Lung (tissue), 12 donors: ENCODE data around the gene SPAG4. TPM values are rescaled to one million over a fixed set of nuclear protein-coding genes. Genes with fewer than 3 reads are reported as not detected.

Experiments used
- ATAC-seq: fragments of 200-7000 bp; cut with Tn5 transposase; one replicate; pipeline ENCODE4 v1.9.1; 2020; ENCODE audit warnings: moderate number of reproducible peaks; ENCODE audit not compliant: insufficient read depth, low FRiP score
- DNase-seq, 3 donors: peaks; one replicate each; pipeline ENCODE4 v3.0.0-alpha.2; 2013 to 2017
- H3K27ac ChIP-seq, 2 donors: one replicate each; pipeline ENCODE4 v1.5.1; 2013; ENCODE audit warnings: mild to moderate bottlenecking in 2 of 2, moderate library complexity in 2 of 2, control low read depth in 1 of 2, inconsistent platforms in 1 of 2, low read depth in 1 of 2, low read length in 1 of 2
- H3K27me3 ChIP-seq, 3 donors: one replicate each; pipeline ENCODE4 v1.5.1; 2013; ENCODE audit warnings: low read length in 2 of 3; ENCODE audit not compliant: control insufficient read depth in 3 of 3, insufficient read depth in 3 of 3
- H3K36me3 ChIP-seq, 4 donors: one replicate each; pipeline ENCODE4 v1.5.1; 2013; ENCODE audit warnings: low read length in 4 of 4, mild to moderate bottlenecking in 1 of 4, moderate library complexity in 1 of 4; ENCODE audit not compliant: control insufficient read depth in 4 of 4, insufficient read depth in 4 of 4
- H3K4me1 ChIP-seq, 5 donors: one replicate each; pipeline ENCODE4 v1.5.1; 2013; ENCODE audit warnings: low read length in 5 of 5, mild to moderate bottlenecking in 2 of 5, moderate library complexity in 1 of 5; ENCODE audit not compliant: control insufficient read depth in 5 of 5, insufficient read depth in 5 of 5
- H3K4me3 ChIP-seq: one replicate; pipeline ENCODE4 v1.5.1; 2013; ENCODE audit warnings: mild to moderate bottlenecking, control low read depth, moderate library complexity
- H3K9ac ChIP-seq, 2 donors: one replicate each; pipeline ENCODE4 v1.5.1; 2013; ENCODE audit warnings: low read length in 2 of 2, control low read depth in 1 of 2; ENCODE audit not compliant: insufficient read depth in 1 of 2
- H3K9me3 ChIP-seq, 4 donors: one replicate each; pipeline ENCODE4 v1.5.1; 2013; ENCODE audit warnings: low read length in 3 of 4, mild to moderate bottlenecking in 1 of 4, moderate library complexity in 1 of 4; ENCODE audit not compliant: control insufficient read depth in 4 of 4, insufficient read depth in 3 of 4
- WGBS, 2 donors: extraction: QIAGEN DNeasy Blood & Tissue Kit; methylation state at CpG; one replicate each; pipeline ENCODE4 v1.1.7; 2013; 5-methylcytosine and 5-hydroxymethylcytosine counted together
- polyA plus RNA-seq, 2 donors: library from polyadenylated mRNA; stranded (reverse); fragments of 200-250 nt; gene quantifications; one replicate each; pipeline ENCODE4 v1.2.1, GENCODE V29; 2013
- total RNA-seq, 2 donors: library from RNA; depleted of rRNA in 1 of 2; stranded (reverse); fragments of >200 nt in 1 of 2; gene quantifications; one replicate each; pipeline ENCODE4 v1.2.1, GENCODE V29; 2014 to 2021
- TF ChIP-seq, protein P1 (sequence below): IDR thresholded peaks from 2 replicates; pipeline ENCODE4 v1.5.1; 2012; ENCODE audit warnings: mild to moderate bottlenecking; ENCODE audit errors: control extremely low read depth, extremely low read depth
- donor health status: control.
- donor health status: control.
- donor health status: Bipolar disorder and iron deficiency.
- donor health status: healthy.
- donor health status: DM: yes; HTN: yes; CAD: no.

Gene SPAG4
- total and polyA plus RNA-seq, 4 donors, result 1.9 to 5.7 (median 3.7) TPM

DNA sequence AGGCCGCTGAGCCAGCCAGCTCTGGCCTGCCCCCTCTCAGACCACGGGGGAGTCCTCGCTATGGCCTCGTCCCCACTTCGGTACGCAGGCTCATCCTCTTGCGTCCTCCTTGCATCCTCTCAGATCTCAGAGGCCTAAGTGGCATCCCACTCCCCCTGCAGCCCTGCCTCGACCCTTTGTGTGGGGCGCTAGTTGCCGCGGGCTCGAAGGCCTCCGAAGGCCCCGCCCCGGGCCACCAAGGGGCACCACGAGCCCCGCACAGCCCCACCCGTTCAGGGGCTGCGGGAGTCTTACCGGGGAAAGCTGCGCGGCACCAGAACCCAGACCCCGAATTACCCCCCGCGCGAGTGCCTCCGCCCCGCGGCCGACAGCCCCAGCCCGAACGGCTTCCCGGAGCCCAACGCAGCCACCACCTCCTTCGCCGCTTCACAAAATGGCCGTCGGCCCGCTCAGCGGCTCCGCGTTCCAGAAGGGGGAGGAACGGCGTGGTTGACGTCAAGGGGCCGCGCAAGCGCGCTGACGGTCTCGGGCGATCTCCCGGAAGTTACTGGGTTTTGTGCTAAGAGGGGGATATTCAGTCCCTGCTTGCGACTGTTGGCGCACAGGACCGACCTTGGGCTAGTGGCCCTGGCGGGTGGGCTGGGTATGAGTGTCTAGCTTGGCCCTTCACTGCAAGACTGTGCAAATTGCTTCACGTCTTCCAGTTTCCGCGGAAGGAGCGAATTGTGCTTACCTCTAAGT lies 49.0 kb downstream of the SPAG4 start, which contains the start of the genes CPNE1 and RBM12:
CPNE1 (minus strand) TSS at position 435 of the 741 bp plus-strand sequence. CDS start 31,977 bp downstream, outside the sequence.
RBM12 (minus strand) TSS at position 435 of the 741 bp plus-strand sequence. CDS start 9,578 bp downstream, outside the sequence.
- 1% methylated on average over 61 of the region's 61 CpGs for WGBS, 2 donors
- TF ChIP-seq, protein P1, sequence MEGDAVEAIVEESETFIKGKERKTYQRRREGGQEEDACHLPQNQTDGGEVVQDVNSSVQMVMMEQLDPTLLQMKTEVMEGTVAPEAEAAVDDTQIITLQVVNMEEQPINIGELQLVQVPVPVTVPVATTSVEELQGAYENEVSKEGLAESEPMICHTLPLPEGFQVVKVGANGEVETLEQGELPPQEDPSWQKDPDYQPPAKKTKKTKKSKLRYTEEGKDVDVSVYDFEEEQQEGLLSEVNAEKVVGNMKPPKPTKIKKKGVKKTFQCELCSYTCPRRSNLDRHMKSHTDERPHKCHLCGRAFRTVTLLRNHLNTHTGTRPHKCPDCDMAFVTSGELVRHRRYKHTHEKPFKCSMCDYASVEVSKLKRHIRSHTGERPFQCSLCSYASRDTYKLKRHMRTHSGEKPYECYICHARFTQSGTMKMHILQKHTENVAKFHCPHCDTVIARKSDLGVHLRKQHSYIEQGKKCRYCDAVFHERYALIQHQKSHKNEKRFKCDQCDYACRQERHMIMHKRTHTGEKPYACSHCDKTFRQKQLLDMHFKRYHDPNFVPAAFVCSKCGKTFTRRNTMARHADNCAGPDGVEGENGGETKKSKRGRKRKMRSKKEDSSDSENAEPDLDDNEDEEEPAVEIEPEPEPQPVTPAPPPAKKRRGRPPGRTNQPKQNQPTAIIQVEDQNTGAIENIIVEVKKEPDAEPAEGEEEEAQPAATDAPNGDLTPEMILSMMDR, result no peak
- DNase-seq (peak; percentile 96 to 98 (median 97)), ATAC-seq (peak; percentile 95)
- Histone ChIP-seq H3K4me3 (peak within 1 kb of the TSS; percentile 93), H3K36me3 (peaks cover 2 to 6% (median 5%) of the 10 kb centered on the region in 4 donors), H3K9me3 (no peaks in the 10 kb centered on the region), H3K27me3 (no peaks in the 10 kb centered on the region), H3K27ac (peak within 1 kb of the TSS; percentile 94 to 99), H3K4me1 (peaks cover 3 to 25% (median 8%) of the 10 kb centered on the region in 5 donors), H3K9ac (peak within 1 kb of the TSS; percentile 84 to 100)

DNA sequence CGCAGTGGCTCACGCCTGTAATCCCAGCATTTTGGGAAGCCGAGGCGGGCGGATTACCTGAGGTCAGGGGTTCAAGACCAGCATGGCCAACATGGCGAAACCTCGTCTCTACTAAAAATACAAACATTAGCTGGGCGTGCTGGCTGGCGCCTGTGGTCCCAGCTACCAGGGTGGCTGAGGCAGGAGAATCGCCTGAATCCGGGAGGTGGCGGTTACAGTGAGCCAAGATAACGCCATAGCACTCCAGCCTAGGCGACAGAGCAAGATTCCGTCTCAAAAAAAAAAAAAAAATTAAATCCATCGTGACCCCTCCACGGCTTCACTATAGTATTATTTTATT lies 50.3 kb downstream of the SPAG4 start:
- H3K9ac ChIP-seq, result no peak overlapping the region
- no peak overlapping the region for H3K27ac ChIP-seq
- 98 to 99% methylated on average over 17 of the region's 17 CpGs for WGBS, 2 donors
- H3K4me3 ChIP-seq, result no peak overlapping the region
- H3K27me3 ChIP-seq, result no peaks in the 10 kb centered on the region
- TF ChIP-seq, protein P1, result no peak
- ATAC-seq, result no peak
- H3K4me1 ChIP-seq, result peaks cover 0 to 25% (median 7%) of the 10 kb centered on the region in 5 donors
- no peaks in the 10 kb centered on the region for H3K9me3 ChIP-seq
- no peak for DNase-seq
- peaks cover 2 to 10% (median 9%) of the 10 kb centered on the region in 4 donors for H3K36me3 ChIP-seq

DNA sequence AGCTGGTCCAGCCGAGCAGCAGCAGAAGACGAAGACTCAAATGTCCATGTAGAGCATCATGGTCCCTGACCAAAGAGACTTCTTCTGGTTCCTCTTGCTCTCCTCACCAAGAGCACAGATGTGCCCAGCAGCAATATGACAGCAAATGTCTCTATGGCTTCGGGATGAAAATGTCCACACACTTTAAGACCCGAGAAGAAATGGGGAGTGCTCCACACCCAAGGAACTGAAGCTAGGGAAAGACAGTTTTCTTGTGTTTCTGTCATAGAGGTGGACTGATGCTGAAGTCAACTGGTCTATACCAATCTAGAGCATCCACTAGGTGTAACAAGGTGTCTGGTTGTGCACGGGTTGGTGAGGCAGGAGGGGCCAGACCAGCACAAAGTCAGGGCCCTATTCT lies 53.6 kb downstream of the SPAG4 start:
- Histone ChIP-seq H3K4me3 (no peak overlapping the region), H3K27me3 (no peaks in the 10 kb centered on the region), H3K27ac (no peak overlapping the region), H3K9ac (no peak overlapping the region), H3K36me3 (peaks cover 9 to 25% (median 23%) of the 10 kb centered on the region in 4 donors), H3K4me1 (no peaks in the 10 kb centered on the region), H3K9me3 (no peaks in the 10 kb centered on the region)
- no peak for DNase-seq
- WGBS, 2 donors, result 92 to 96% methylated on average over 5 of the region's 5 CpGs
- ATAC-seq, result no peak
- TF ChIP-seq, protein P1, result no peak
